HEK293T (cell line): ENCODE data around the gene MBD4.

Experiments
- CTCF ChIA-PET: fragments of 350-600 bp; formaldehyde crosslinking; extraction: SDS; loops from one replicate; lab custom pipeline; 2021; ENCODE audit warnings: antibody characterized with exemption, inconsistent platforms; lab: Yijun Ruan, JAX
- POLR2A ChIA-PET: fragments of 350-600 bp; formaldehyde crosslinking; extraction: SDS; loops from one replicate; lab custom pipeline; 2020; ENCODE audit warnings: antibody characterized with exemption, inconsistent platforms; lab: Yijun Ruan, JAX
- DNase-seq: peaks from one replicate; pipeline ENCODE4 v3.0.0; 2012; ENCODE audit warnings: mixed read lengths; ENCODE audit errors: extremely low spot score
- ARNT ChIP-seq: fragments of 450-650 bp; IDR thresholded peaks from 2 replicates; pipeline ENCODE4 v1.6.1; 2017; ENCODE audit warnings: mild to moderate bottlenecking
- BHLHE40 ChIP-seq: fragments of 450-650 bp; IDR thresholded peaks from 2 replicates; pipeline ENCODE4 v1.6.1; 2016; ENCODE audit warnings: mild to moderate bottlenecking, moderate library complexity, borderline replicate concordance
- CTBP1 ChIP-seq: fragments of 450-650 bp; IDR thresholded peaks from 2 replicates; pipeline ENCODE4 v1.6.1; 2016; ENCODE audit warnings: borderline replicate concordance
- ELF4 ChIP-seq: fragments of 450-650 bp; IDR thresholded peaks from 2 replicates; pipeline ENCODE4 v1.6.1; 2017; ENCODE audit warnings: antibody characterized with exemption
- FOXA1 ChIP-seq: fragments of 450-650 bp; IDR thresholded peaks from 2 replicates; pipeline ENCODE4 v1.6.1; 2016; ENCODE audit warnings: mild to moderate bottlenecking
- FOXK2 ChIP-seq: fragments of 450-650 bp; IDR thresholded peaks from 2 replicates; pipeline ENCODE4 v1.6.1; 2016; ENCODE audit warnings: mild to moderate bottlenecking
- FOXM1 ChIP-seq: fragments of 450-650 bp; IDR thresholded peaks from 2 replicates; pipeline ENCODE4 v1.6.1; 2017; ENCODE audit warnings: mild to moderate bottlenecking, borderline replicate concordance
- HDGF ChIP-seq: fragments of 450-650 bp; IDR thresholded peaks from 2 replicates; pipeline ENCODE4 v1.6.1; 2017; ENCODE audit warnings: antibody characterized with exemption, borderline replicate concordance
- L3MBTL2 ChIP-seq: fragments of 450-650 bp; conservative IDR thresholded peaks from 2 replicates; pipeline ENCODE4 v1.6.1; 2016; ENCODE audit warnings: mild to moderate bottlenecking
- LEF1 ChIP-seq: fragments of 450-650 bp; IDR thresholded peaks from 2 replicates; pipeline ENCODE4 v1.6.1; 2017; ENCODE audit warnings: mild to moderate bottlenecking, borderline replicate concordance
- NFRKB ChIP-seq: fragments of 450-650 bp; IDR thresholded peaks from 2 replicates; pipeline ENCODE4 v1.6.1; 2016; ENCODE audit warnings: mild to moderate bottlenecking, moderate library complexity
- SP1 ChIP-seq: fragments of 450-650 bp; IDR thresholded peaks from 2 replicates; pipeline ENCODE4 v1.6.1; 2017
- SUZ12 ChIP-seq: fragments of 450-650 bp; IDR thresholded peaks from 2 replicates; pipeline ENCODE4 v1.6.1; 2016; ENCODE audit warnings: mild to moderate bottlenecking
- TARDBP ChIP-seq: fragments of 450-650 bp; IDR thresholded peaks from 2 replicates; pipeline ENCODE4 v1.6.1; 2016
- ZNF384 ChIP-seq: fragments of 450-650 bp; IDR thresholded peaks from 2 replicates; pipeline ENCODE4 v1.6.1; 2016
- TF ChIP-seq, protein P1 (sequence below): fragments of 450-650 bp; IDR thresholded peaks from 2 replicates; pipeline ENCODE4 v1.6.1; 2016

MBD4 gene

DNA sequence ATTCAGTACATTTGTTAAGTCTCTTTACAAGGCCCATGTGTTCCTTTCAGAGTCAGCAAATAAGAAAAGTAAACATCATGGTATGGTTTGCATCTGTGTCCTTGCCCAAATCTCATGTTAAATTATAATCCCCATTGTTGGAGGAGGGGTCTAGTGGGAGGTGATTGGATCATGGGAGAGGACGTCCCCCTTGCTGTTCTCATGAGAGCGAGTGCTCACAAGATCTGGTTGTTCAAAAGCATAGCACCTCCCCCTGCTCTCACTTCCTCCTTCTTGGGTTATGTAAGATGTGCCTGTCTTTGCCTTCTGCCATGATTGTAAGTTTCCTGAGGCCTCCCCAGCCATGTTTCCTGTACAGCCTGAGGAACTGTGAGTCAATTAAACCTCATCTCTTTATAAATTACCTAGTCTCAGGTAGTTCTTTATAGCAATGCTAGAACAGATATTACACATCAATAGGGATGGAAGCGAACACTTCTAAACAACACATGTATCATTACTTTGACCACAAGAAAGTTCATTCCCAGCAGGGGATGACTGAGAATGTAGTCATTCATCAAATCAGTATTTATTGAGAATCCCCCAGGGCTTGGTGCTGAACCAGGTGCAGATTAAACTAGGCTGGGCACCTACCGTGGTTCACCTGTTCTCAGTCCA is 15.4 kb downstream of the MBD4 start:
- ChIA-PET POLR2A (interaction anchor here (1.0 kb wide), 1 partner anchor 16 kb away, joined by 3 read pairs; the partner anchor contains the start of genes IFT122 and MBD4), CTCF (interaction anchor here (1.6 kb wide), 1 partner anchor 59 kb away, joined by 4 read pairs; no protein-coding TSS in a partner anchor)
- DNase-seq, result no peak
- TF ChIP-seq L3MBTL2, result no peak
- TF ChIP-seq FOXM1, result no peak
- no peak for TF ChIP-seq NFRKB
- TF ChIP-seq ELF4, result no peak
- TF ChIP-seq ARNT, result no peak
- TF ChIP-seq SP1, result no peak
- no peak for TF ChIP-seq LEF1

DNA sequence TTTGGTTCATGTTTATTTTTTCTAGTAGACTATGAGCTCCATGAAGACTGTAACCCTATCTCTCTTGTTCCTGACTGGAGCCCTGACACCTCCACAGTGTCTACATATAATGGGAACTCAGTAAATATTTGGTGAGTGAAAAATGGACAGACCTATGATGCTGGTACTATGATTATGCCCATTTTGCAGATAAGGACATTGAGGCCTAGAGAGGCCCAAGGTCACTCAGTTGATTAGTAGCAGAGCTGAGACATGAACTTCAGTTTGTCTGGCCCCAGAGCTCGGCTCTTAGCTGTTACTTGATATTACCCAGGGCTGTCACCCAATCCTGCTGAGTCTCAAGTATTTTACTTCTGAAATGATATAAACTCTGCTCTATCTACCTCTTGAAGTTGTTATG is 16.9 kb downstream of the MBD4 start:
- TF ChIP-seq SP1, result no peak
- no peak for TF ChIP-seq NFRKB
- TF ChIP-seq ZNF384, result no peak
- TF ChIP-seq, protein P1, sequence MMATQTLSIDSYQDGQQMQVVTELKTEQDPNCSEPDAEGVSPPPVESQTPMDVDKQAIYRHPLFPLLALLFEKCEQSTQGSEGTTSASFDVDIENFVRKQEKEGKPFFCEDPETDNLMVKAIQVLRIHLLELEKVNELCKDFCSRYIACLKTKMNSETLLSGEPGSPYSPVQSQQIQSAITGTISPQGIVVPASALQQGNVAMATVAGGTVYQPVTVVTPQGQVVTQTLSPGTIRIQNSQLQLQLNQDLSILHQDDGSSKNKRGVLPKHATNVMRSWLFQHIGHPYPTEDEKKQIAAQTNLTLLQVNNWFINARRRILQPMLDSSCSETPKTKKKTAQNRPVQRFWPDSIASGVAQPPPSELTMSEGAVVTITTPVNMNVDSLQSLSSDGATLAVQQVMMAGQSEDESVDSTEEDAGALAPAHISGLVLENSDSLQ, result no peak
- no peak for TF ChIP-seq BHLHE40
- no peak for TF ChIP-seq L3MBTL2
- no peak for TF ChIP-seq ARNT
- TF ChIP-seq TARDBP, result no peak
- no peak for TF ChIP-seq ELF4
- TF ChIP-seq SUZ12, result no peak
- TF ChIP-seq HDGF, result no peak
- TF ChIP-seq FOXK2, result no peak
- TF ChIP-seq CTBP1, result no peak
- TF ChIP-seq FOXM1, result no peak
- ChIA-PET CTCF (interaction anchor here (0.6 to 1.6 kb wide), 2 partner anchors 42 to 60 kb away, joined by 3 to 4 read pairs; no protein-coding TSS in a partner anchor), POLR2A (interaction anchor here (1.0 kb wide), 2 partner anchors 17 kb away, joined by 3 to 4 read pairs; partner anchors contain the start of genes IFT122 and MBD4)
- no peak for DNase-seq

- TF ChIP-seq LEF1 (no peak), NFRKB (no peak), L3MBTL2 (no peak), CTBP1 (no peak), ARNT (no peak), BHLHE40 (no peak), ELF4 (no peak), FOXK2 (no peak), TARDBP (no peak), SUZ12 (no peak), ZNF384 (no peak), FOXM1 (no peak), SP1 (no peak), HDGF (no peak), FOXA1 (no peak)
- TF ChIP-seq, protein P1, result no peak
- ChIA-PET POLR2A (interaction anchor here (1.0 kb wide), 1 partner anchor 18 kb away, joined by 4 read pairs; the partner anchor contains the start of genes IFT122 and MBD4), CTCF (interaction anchor here (0.6 to 1.6 kb wide), 2 partner anchors 43 to 61 kb away, joined by 3 to 4 read pairs; no protein-coding TSS in a partner anchor)
- DNase-seq, result no peak
These were observed 17.6 kb downstream of the MBD4 start for GRCh38 chr3:129421988-129422745.

DNA sequence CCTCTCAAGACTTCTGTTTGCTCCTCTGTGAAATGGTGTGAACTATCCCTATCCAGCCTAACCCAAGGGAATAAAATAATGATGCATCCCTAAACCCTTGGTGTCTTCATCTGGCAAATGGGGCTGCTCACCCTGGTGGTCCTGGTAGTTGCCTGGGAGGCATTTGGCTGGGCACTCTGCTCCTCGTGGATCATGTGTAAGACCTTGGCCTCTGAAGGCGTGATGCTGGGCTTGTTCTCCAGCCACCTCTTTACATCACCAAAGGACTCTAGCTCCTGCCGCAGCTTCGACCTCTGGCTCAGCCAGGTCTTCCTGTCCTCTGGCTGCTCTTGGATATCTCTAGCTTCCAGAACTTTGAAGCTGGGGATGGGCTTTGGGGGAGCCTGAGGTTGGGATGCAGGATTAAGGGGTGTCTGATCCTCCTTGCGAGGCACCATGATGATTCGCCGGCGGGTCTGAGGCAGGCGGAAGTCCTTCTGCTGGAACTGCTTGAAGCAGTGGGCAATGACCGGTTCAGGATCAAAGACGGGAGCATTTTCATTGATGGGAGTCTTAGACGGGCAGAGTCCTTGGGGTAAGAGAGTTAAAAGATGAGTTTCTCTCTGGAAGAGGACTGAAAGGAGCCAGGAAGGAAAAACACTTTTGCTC is 18.4 kb downstream of the MBD4 start:
- ChIA-PET CTCF (no interaction called here), POLR2A (interaction anchor here (1.6 kb wide), 1 partner anchor 18 kb away, joined by 6 read pairs; the partner anchor contains the start of genes IFT122 and MBD4)
- TF ChIP-seq HDGF, result no peak
- no peak for TF ChIP-seq FOXA1
- TF ChIP-seq TARDBP, result no peak
- no peak for TF ChIP-seq SP1
- no peak for TF ChIP-seq LEF1
- TF ChIP-seq CTBP1, result no peak
- no peak for TF ChIP-seq ZNF384
- TF ChIP-seq SUZ12, result no peak
- TF ChIP-seq FOXK2, result no peak
- TF ChIP-seq ARNT, result no peak
- no peak for TF ChIP-seq BHLHE40
- TF ChIP-seq ELF4, result no peak
- no peak for TF ChIP-seq L3MBTL2
- TF ChIP-seq, protein P1, result no peak
- no peak for TF ChIP-seq NFRKB
- no peak for TF ChIP-seq FOXM1
- no peak for DNase-seq

GRCh38 chr3:129419476-129419875 is 20.3 kb downstream of the MBD4 start:
- POLR2A ChIA-PET, result no interaction called here
- no peak for DNase-seq
- CTCF ChIA-PET, result no interaction called here
- TF ChIP-seq, protein P1, result no peak
- TF ChIP-seq ELF4 (no peak), SP1 (no peak), L3MBTL2 (no peak), BHLHE40 (no peak), SUZ12 (no peak), ZNF384 (no peak), LEF1 (no peak), FOXM1 (no peak), FOXK2 (no peak), TARDBP (no peak)
